B cell (primary cell): ENCODE results near the gene SIL1.

Experiments used
- EZH2 ChIP-seq: IDR thresholded peaks from 2 replicates; pipeline ENCODE4 v1.6.1; 2012; ENCODE audit warnings: borderline replicate concordance, low read depth, mild to moderate bottlenecking, moderate library complexity, low read length; ENCODE audit not compliant: insufficient read depth, poor library complexity, severe bottlenecking
- TF ChIP-seq, protein P1 (sequence below): fragments of 200-600 bp; IDR thresholded peaks from one replicate; pipeline ENCODE4 v1.8.0; 2022; ENCODE audit warnings: antibody characterized with exemption, mild to moderate bottlenecking

DNA sequence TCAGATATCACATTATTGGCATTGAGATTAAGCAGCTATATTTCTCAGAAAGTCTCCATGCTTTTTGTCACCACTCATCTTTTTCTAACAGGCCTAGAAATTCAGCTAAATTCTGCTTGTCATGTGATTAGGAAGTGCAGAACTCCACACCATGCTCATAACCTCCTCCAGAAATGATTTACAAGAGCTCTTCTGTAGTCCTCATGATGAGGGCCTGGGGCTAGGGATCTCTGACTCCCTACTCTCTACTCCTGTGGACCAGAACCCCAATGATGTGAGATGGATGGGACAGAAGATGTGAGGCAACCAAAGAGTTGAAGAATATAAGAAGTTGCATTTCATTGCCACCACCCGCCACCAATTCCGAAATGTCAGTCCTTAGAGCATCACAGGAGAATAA is 16.5 kb upstream of the SIL1 start:
- TF ChIP-seq, protein P1, sequence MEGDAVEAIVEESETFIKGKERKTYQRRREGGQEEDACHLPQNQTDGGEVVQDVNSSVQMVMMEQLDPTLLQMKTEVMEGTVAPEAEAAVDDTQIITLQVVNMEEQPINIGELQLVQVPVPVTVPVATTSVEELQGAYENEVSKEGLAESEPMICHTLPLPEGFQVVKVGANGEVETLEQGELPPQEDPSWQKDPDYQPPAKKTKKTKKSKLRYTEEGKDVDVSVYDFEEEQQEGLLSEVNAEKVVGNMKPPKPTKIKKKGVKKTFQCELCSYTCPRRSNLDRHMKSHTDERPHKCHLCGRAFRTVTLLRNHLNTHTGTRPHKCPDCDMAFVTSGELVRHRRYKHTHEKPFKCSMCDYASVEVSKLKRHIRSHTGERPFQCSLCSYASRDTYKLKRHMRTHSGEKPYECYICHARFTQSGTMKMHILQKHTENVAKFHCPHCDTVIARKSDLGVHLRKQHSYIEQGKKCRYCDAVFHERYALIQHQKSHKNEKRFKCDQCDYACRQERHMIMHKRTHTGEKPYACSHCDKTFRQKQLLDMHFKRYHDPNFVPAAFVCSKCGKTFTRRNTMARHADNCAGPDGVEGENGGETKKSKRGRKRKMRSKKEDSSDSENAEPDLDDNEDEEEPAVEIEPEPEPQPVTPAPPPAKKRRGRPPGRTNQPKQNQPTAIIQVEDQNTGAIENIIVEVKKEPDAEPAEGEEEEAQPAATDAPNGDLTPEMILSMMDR: no peak
- no peak for TF ChIP-seq EZH2
